Astrocyte (in vitro differentiated cells and primary cell): ENCODE measurements around the gene CENPC. TPM values are rescaled to one million over a fixed set of nuclear protein-coding genes. Genes with fewer than 3 reads are reported as not detected.

ENCODE experiments used
- DNase-seq: peaks from one replicate; pipeline ENCODE4 v3.0.0-alpha.2; 2010; ENCODE audit warnings: low read depth
- FAIRE-seq: peaks from 2 replicates; lab custom pipeline; 2011; peaks lifted over from hg19 to GRCh38; lab: Jason Lieb, UNC
- H2AFZ ChIP-seq: 2 replicates; pipeline ENCODE4 v1.6.0; 2012; ENCODE audit warnings: low read depth, low read length, inconsistent platforms
- H3K27ac ChIP-seq: 2 replicates; pipeline ENCODE4 v1.5.1; 2011; ENCODE audit warnings: low read depth, low read length, inconsistent platforms
- H3K27me3 ChIP-seq: 2 replicates; pipeline ENCODE4 v1.6.0; 2011; ENCODE audit warnings: low read length, inconsistent platforms; ENCODE audit not compliant: insufficient read depth
- H3K36me3 ChIP-seq: 2 replicates; pipeline ENCODE4 v1.5.1; 2011; ENCODE audit warnings: low read length, inconsistent platforms; ENCODE audit not compliant: insufficient read depth
- H3K4me1 ChIP-seq: 2 replicates; pipeline ENCODE4 v1.5.1; 2011; ENCODE audit warnings: low read length, inconsistent platforms; ENCODE audit not compliant: insufficient read depth
- H3K4me2 ChIP-seq: 2 replicates; pipeline ENCODE4 v1.6.0; 2012; ENCODE audit warnings: low read length, inconsistent platforms
- H3K4me3 ChIP-seq: 2 replicates; pipeline ENCODE4 v1.5.1; 2011; ENCODE audit warnings: low read depth, mild to moderate bottlenecking, low read length, inconsistent platforms; ENCODE audit not compliant: insufficient read depth
- H3K79me2 ChIP-seq: 2 replicates; pipeline ENCODE4 v1.6.0; 2012; ENCODE audit warnings: mild to moderate bottlenecking, low read length, inconsistent platforms; ENCODE audit not compliant: insufficient read depth
- H3K9ac ChIP-seq: 2 replicates; pipeline ENCODE4 v1.6.0; 2012; ENCODE audit warnings: mild to moderate bottlenecking, low read length, inconsistent platforms
- H3K9me3 ChIP-seq: 2 replicates; pipeline ENCODE4 v1.5.1; 2012; ENCODE audit warnings: low read depth, mild to moderate bottlenecking, low read length, inconsistent platforms; ENCODE audit not compliant: insufficient read depth
- H4K20me1 ChIP-seq: 2 replicates; pipeline ENCODE4 v1.6.0; 2012; ENCODE audit warnings: low read length, inconsistent platforms; ENCODE audit not compliant: insufficient read depth
- H3K27ac Mint-ChIP-seq: one replicate; pipeline ENCODE4 v1.8.0; 2021; ENCODE audit warnings: mild to moderate bottlenecking, mixed read lengths; ENCODE audit not compliant: unreplicated experiment
- H3K27me3 Mint-ChIP-seq: one replicate; pipeline ENCODE4 v1.8.0; 2021; ENCODE audit warnings: low read depth, mixed read lengths; ENCODE audit not compliant: unreplicated experiment
- H3K36me3 Mint-ChIP-seq: one replicate; pipeline ENCODE4 v1.8.0; 2021; ENCODE audit warnings: low read depth, mixed read lengths; ENCODE audit not compliant: unreplicated experiment
- H3K4me1 Mint-ChIP-seq: one replicate; pipeline ENCODE4 v1.8.0; 2021; ENCODE audit warnings: low read depth, mixed read lengths; ENCODE audit not compliant: unreplicated experiment
- H3K4me3 Mint-ChIP-seq: one replicate; pipeline ENCODE4 v1.8.0; 2021; ENCODE audit warnings: mild to moderate bottlenecking, moderate library complexity, mixed read lengths; ENCODE audit not compliant: unreplicated experiment
- H3K9me3 Mint-ChIP-seq: one replicate; pipeline ENCODE4 v1.8.0; 2021; ENCODE audit warnings: mild to moderate bottlenecking, mixed read lengths; ENCODE audit not compliant: unreplicated experiment
- CTCF ChIP-seq: IDR thresholded peaks from 2 replicates; pipeline ENCODE4 v1.5.1; 2011; ENCODE audit warnings: low read depth, mild to moderate bottlenecking, inconsistent platforms, low read length, moderate library complexity; ENCODE audit not compliant: insufficient read depth
- EZH2 ChIP-seq: IDR thresholded peaks from 2 replicates; pipeline ENCODE4 v1.6.1; 2012; ENCODE audit warnings: mild to moderate bottlenecking, low read length, inconsistent platforms; ENCODE audit not compliant: insufficient read depth
- total RNA-seq: library from RNA; stranded (reverse); gene quantifications from 2 replicates; pipeline ENCODE4 v1.2.1, GENCODE V29; 2021

Gene CENPC
- total RNA-seq, 1 donor from 2014 or later = 13.4 TPM

GRCh38 chr4:67522851-67523671 lies 22.2 kb downstream of the CENPC start:
- Histone ChIP-seq H3K9me3 (no peaks in the 10 kb centered on the region), H4K20me1 (peaks cover 16% of the 10 kb centered on the region), H3K27me3 (no peaks in the 10 kb centered on the region), H3K4me1 (no peaks in the 10 kb centered on the region), H3K36me3 (no peaks in the 10 kb centered on the region), H3K9ac (no peak overlapping the region), H3K4me2 (no peak overlapping the region), H3K27ac (peak overlapping the region; percentile 44), H3K79me2 (peaks cover 59% of the 10 kb centered on the region), H3K4me3 (no peak overlapping the region), H2AFZ (no peak overlapping the region)
- no peak for FAIRE-seq
- Mint-ChIP-seq H3K36me3 (peaks cover 9% of the 10 kb centered on the region), H3K4me1 (peaks cover 10% of the 10 kb centered on the region), H3K9me3 (peaks cover 2% of the 10 kb centered on the region), H3K27ac (no peak overlapping the region), H3K4me3 (no peak overlapping the region), H3K27me3 (no peaks in the 10 kb centered on the region)
- no peak for TF ChIP-seq EZH2
- TF ChIP-seq CTCF = no peak
- DNase-seq = peak; percentile 64

DNA sequence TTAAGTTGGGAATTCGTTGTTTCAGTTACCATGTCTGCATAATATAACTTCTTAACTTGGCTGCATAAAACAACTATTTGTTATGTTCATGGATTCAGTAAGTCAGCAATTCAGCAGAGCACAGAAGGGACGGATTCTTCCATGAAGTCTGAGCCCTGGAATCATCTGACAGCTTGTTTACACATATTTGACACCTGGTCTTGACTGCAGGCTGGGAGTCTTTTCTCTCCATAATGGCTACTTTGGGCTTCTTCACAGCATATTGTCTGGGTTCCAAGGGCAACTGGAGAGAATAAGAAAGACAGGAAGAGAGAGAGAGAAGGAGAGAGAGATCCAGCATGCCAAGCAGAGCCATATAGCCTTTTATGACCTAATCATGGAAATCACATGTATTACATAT lies 23.1 kb downstream of the CENPC start:
- Histone ChIP-seq H3K9me3 (no peaks in the 10 kb centered on the region), H4K20me1 (peaks cover 16% of the 10 kb centered on the region), H3K4me2 (no peak overlapping the region), H2AFZ (no peak overlapping the region), H3K27ac (no peak overlapping the region), H3K4me1 (no peaks in the 10 kb centered on the region), H3K9ac (no peak overlapping the region), H3K36me3 (no peaks in the 10 kb centered on the region), H3K27me3 (no peaks in the 10 kb centered on the region), H3K79me2 (peaks cover 54% of the 10 kb centered on the region), H3K4me3 (no peak overlapping the region)
- no peak for TF ChIP-seq EZH2
- no peak for TF ChIP-seq CTCF
- H3K4me3 Mint-ChIP-seq = no peak overlapping the region
- peaks cover 9% of the 10 kb centered on the region for H3K36me3 Mint-ChIP-seq
- FAIRE-seq = no peak
- H3K9me3 Mint-ChIP-seq = peaks cover 2% of the 10 kb centered on the region
- H3K27me3 Mint-ChIP-seq = no peaks in the 10 kb centered on the region
- no peak for DNase-seq
- no peak overlapping the region for H3K27ac Mint-ChIP-seq
- H3K4me1 Mint-ChIP-seq = peaks cover 10% of the 10 kb centered on the region

GRCh38 chr4:67521506-67521905 lies 23.8 kb downstream of the CENPC start:
- no peak overlapping the region for H3K27ac Mint-ChIP-seq
- Histone ChIP-seq H3K36me3 (no peaks in the 10 kb centered on the region), H3K27ac (no peak overlapping the region), H4K20me1 (peaks cover 16% of the 10 kb centered on the region), H3K27me3 (no peaks in the 10 kb centered on the region), H3K9ac (no peak overlapping the region), H3K9me3 (no peaks in the 10 kb centered on the region), H3K79me2 (peaks cover 49% of the 10 kb centered on the region), H3K4me1 (no peaks in the 10 kb centered on the region), H2AFZ (no peak overlapping the region), H3K4me3 (no peak overlapping the region), H3K4me2 (no peak overlapping the region)
- peaks cover 9% of the 10 kb centered on the region for H3K36me3 Mint-ChIP-seq
- H3K27me3 Mint-ChIP-seq = no peaks in the 10 kb centered on the region
- FAIRE-seq (no peak), DNase-seq (no peak)
- no peak overlapping the region for H3K4me3 Mint-ChIP-seq
- TF ChIP-seq CTCF = no peak
- TF ChIP-seq EZH2 = no peak
- peaks cover 10% of the 10 kb centered on the region for H3K4me1 Mint-ChIP-seq
- peaks cover 2% of the 10 kb centered on the region for H3K9me3 Mint-ChIP-seq
